ENCODE results near the gene PLA2G4D.
"Not testable (repeated sequence)": the region's sequence is repeated elsewhere in the genome, so short reads cannot be mapped to it uniquely, and the experiment has no call there.

PLA2G4D gene

DNA sequence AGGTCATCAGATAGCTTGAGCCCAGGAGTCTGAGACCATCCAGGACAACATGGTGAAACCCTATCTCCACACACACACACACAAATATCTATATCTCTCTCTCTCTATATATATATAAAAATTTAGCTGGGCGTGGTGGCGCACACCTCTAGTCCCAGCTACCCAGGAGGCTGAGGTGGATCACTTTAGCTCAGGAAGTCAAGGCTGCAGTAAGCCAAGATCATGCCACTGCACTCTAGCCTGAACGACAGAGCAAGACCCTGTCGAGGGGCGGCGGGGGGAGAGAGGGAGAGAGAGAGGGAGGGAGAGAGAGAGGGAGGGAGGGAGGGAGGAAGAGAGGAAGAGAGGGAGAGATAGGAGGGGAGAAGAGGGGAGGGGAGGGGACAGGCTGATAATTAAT is 34.1 kb upstream of the PLA2G4D start:
- DNase-seq (ENCODE audit: low spot score), result no peak

DNA sequence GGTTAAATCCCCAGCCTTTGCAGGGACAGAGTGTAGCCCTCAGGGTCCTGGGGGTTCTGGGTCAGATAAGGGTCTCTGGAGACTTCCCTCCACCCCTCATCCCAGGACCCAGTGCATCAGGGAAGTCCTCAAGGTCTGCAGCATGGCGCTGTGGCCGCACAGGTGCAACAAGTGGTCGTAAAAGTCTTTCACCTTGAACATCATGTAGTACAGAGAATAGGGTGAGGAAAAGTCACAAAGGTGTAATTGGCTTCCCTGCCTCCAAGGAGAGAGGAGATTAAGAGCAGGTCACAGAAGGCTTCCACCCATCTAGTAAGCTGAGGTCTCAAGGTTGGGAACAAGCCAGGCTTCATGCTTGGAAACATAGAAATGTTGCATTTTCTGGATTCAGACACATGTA is 29.2 kb upstream of the PLA2G4D start:
- no peak for DNase-seq (ENCODE audit: low spot score)

DNA sequence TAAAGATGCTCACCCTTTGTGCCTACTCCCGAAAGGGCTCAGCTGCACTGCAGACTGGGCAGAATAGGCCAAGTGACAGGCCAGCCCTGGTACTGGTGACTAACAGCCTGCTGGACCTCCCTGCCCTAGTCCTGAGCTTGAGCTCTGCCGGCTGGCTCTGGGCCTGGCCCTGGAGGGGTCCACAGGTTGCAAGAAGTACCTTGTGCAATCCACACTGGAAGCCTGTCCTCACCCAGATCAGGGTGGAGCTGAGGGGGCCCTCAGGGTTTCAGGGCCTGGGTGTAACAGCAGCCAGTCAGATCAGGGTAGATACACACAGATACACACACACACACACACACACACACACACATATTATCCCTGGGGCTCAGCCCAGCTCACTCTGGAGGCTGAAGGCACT is 27.3 kb upstream of the PLA2G4D start:
- DNase-seq (ENCODE audit: low spot score), result no peak

DNA sequence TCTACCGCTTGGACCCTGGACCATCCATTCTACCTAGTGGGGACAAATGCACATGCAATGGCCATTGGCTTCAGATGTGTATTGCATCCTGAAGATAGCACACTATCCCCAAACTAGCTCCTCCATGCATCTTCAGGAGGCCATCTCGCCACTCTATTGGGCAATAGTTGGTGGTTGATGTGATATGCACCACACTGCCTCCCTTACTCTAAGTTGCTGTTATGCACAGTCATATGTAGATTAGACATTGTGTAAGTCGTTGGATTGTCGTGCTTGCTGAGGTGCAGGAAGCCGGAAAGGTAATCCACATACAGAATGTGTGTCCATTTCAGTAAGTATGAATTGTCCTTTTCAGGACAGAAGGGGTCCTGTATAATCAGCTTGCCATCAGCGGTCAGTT is 26.7 kb upstream of the PLA2G4D start:
- DNase-seq (ENCODE audit: low spot score), result no peak

DNA sequence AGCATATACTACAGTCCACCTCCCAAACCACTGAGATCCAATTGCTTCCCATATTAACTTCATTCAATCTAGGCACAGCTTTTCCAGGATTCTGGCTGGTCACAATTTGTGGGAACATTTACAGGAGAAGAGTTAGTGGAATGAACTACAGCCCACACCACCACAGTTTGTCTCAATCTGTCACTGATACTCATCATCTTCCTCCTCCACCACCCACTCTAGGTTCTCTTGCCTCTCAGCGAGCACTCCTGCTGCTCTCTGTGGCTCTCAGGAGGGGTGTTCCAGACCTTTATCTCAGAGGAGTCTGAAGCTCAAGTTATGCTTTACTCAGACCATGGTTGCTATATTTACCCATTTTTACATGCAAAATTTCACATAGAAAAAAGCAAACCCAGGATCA is 25.9 kb upstream of the PLA2G4D start:
- no peak for DNase-seq (ENCODE audit: low spot score)

DNA sequence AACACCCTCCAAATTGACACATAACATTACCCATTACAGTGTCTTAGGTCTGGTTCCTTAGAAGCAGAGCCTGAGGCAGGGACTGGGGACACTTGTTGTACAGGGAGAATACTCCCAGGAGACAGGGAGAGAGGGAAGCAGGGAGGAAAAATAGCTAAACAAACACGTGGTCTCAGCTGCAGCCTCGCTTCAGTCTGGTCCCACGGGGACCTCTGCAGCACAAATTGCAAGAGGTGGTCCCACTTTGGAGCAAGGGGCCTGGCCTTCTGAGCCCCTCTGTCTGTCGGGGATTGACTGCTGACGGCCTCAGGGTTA is 25.0 kb upstream of the PLA2G4D start:
- DNase-seq (ENCODE audit: low spot score), result no peak

DNA sequence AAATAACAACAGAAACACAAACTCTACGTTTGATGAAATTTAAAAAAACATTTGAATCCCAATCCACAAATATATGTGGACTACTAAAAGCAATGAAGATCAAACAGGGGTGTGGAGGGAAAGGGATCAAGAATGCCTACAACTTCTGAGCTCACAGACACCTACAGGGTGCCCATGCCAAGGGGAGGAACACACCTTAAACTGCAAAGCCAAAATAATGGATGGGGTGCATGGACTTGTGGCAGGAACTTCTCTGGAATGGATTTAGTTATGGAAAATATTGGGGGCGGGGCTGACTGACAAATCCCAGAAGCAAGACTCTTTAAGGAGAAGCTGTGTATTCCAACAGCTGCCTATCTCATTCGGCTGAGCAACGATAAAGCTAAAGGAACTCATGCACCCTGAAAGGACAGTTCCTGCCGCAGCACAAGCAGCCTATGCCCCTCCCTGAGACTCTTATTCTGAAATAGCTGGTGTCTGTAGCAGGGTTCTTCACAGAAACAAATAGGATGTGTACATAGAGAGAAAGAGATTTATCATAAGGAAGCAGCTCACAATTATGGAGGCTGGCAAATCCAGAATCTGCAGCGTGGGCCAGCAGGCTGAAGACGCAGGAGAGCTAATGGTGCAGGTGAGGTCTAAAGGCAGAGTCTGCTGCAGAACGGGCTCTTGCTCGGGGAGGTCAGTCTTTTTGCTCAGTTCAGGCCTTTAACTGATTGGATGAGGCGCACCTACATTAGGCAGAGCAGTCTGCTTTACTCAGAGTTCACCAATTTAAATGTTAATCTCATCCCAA is 24.5 kb upstream of the PLA2G4D start:
- no peak for DNase-seq (ENCODE audit: low spot score)

DNA sequence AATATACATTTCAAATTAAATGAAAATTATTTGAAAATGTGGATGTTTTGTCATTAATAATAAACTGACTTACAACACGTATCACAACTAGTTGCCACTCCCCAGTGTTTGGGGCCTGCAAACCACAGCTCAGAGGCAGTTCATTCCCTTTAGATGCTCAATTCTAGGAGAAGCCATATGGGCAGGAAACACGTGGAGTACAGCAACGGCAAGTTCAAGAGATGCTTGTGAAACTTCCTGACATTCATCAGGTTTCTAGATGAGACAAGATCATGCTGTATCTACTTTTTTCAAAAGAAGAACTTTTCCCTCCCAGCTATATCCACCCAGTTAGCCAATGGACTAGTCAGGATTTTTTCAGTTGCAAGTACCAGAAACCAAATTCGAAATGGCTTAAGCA is 17.6 kb upstream of the PLA2G4D start:
- DNase-seq (ENCODE audit: low spot score), result no peak

DNA sequence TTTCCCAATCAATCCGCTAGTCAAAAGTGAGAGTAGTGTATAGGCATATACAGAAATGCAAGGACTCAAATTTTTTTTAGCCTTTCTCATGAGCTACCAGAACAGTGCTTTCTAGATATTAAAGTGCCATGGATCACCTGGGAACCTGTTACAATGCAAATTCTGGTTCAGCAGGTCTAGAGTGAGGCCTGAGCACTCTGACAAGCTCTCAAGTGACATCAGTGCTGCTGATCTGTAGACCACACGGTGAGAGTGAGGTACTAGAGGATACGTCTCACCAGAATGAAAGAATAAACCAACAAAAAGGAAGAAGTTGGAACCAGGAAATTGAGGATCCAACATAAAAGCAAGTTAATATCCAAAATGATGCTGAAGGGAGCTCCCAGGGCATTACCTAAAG is 16.0 kb upstream of the PLA2G4D start:
- DNase-seq (ENCODE audit: low spot score), result no peak

DNA sequence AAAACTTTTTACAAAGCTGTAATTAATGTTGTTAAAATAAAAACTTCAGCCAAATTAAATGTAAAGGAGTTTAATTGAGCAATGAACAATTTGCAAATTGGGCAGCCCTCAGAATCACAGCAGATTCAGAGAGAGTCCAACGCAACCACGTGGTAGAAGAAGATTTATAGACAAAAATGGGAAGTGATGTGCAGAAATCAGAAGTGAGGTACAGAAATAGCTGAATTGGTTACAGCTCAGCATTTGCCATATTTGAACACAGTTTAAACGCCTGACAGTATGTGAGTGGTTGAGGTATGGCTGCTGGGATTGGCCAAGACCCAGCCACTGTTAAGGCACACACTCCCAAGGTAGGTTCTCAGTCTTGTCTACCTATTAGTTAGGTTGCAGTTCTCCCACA is 14.4 kb upstream of the PLA2G4D start:
- no peak for DNase-seq (ENCODE audit: low spot score)

DNA sequence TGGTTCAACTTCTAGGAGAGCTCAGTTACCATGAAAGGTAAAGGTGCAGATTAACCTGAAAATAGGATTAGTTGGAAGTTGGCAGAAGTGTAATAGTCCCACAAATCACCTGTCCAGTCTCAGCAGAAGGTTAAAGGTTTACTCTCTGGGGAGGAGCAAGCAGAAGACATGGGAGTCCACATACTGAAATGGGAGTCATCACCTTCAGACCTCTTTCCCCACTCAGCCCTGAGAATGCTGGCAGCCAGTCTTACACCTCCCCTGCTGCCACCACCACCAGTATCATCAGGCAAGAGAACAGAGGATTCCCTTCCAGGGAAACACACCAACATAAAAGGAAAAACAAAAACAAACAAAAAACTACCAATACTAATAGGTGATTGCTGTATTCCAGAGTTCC is 13.8 kb upstream of the PLA2G4D start:
- no peak for DNase-seq (ENCODE audit: low spot score)

DNA sequence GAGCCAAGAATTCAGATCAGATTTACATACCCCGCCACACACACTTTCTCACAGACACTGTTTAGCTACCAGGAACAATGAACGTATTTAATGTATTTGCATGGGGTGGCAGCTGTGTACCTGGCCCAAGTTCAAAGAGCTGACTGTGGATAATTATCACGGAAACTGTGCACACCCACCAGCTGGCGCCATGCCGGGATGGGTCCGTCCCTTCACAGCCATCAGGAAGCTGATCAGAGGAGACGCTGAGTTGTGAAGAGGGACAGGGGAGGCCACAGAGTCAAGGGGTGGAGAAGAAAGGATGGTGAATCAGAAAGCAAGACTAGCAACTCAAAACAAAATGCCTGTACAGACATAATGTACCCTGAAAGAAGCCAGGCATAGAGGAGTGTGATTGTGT is 13.1 kb upstream of the PLA2G4D start:
- DNase-seq (ENCODE audit: low spot score), result no peak

DNA sequence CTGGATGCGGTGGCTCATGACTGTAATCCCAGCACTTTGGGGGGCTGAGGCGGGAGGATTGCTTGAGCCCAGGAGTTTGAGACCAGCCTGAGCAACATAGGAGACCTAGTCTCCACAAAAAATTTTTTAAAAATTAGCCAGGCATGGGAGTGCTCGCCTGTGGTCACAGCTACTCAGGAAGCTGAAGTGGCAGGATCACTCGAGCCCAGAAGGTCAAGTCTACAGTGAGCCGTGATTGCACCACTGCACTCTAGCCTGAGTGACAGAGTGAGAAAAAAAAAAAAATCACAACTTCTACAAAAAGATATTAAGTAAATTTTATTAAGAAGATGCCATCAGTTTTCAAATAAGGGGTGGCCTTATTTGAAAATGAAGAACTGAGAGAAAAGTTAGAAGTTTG is 11.9 kb upstream of the PLA2G4D start:
- no peak for DNase-seq (ENCODE audit: low spot score)

DNA sequence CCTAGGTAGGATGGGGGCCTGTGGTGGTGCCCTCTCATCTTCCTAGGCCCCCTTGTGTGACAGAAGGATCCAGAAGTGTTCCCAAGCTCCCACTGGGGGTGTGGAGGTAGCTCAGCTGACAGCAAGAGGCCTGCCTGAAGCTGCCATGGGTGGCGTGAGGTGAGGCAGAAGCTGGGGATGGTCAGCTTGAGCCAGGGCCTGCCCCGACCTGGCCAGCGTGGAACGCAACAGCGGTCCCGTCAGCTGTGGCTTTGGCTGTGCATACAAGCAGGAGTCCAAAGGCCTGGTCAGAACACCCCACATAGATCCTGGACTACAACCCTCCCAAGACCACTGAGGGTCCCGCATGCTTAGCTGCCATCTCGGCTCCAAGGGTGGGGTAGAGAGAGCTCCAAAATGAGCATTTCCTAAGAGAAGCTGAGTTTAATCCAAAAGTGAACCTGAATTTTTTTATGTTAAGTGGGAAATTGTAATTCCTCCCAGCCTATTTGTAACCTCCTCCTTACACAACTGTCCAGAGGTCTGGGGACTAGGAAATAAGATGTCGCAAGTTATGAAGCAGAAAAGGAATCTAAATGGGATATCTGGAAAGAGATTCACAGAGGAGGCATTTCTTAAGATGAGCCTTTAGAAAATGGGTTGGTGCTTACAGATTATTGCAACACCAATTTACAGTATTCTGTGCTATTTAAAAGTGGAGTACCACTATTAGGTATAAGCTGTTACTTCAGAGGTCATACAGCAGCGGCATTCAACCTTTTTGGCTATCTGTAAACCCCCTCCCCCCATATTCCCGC is 9.9 kb upstream of the PLA2G4D start:
- DNase-seq (ENCODE audit: low spot score), result no peak

DNA sequence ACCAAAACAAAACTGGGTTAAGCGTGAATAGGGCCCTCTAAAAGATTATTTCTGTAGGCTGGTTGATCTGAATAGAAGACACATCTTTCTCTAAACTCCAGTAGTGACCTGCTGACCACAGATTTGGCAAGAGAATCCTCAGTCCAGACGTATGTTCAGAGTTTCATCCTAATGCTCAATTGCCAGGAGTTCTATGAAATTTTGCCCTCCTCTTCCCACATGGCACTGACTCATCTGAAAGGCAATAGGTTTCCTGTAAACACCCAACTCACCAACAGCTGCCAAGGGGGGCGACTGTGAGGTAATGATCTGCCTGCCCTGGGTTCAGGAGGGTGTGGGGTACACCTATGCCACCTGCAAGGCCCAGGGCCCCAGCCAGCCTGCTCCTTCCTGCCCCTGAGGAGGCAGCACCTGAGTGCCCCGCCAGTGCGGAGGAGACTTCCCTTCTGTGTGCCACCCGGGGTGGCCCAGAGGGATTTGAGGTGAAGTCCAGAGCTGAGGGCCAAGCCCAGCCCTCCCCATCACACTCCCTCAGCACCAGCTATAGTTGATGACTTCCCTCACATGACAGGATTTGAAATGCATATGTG is 8.4 kb upstream of the PLA2G4D start:
- DNase-seq (ENCODE audit: low spot score), result no peak

DNA sequence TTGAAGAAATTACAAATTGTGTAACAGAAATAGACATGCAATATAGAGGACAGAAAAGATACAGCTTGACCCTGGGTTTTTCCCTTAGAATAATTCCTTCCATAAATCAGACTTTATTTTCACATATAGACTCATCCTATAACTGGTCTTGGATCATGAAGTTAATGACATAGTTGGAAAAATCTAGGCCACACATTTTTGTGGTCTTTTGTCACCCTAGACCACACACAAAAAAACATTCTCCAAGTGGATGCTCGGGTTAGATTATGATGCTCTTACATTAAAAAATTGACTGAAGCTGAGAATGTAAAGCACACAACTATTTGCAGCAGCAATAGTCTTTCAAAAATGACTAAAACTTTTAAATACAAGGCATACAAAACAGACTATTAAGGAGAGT is 7.5 kb upstream of the PLA2G4D start:
- DNase-seq (ENCODE audit: low spot score), result no peak

DNA sequence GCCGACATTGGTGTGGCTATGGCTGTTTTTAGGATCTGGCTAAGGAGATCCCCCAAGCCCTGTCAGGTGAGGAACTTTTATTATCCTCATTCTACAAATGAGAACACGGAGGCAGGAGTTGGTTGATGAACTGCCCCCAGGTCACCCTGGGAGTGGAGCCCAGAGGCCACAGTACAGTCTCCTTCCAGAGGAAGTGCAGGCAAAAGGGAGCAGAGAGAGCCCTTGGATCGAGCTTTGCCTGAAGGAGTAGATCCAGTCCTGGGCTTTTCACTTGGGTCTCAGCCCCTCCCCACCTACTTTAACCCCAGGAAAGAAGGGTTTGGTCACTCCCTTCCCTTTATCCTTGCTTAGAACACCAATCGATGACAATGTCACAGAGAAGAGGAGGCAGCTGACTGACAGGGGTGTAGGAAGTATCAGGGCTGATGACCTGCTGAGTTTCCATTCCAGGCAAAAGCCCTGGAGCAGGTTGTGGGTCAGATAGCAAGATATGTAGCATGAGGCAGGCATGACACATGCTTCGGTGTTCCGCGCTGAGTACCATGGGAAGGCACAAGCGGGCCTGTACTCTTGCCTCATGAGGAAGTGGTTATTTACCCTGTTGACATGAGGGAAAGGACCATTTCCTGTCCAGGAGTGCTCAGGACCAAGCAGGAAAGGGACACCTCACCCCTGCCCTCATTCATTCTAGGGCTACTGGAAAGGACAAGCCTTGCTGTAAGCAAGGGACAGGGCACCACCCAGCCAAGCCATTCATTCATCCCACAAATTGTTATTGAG is 5.8 kb upstream of the PLA2G4D start:
- DNase-seq (ENCODE audit: low spot score), result no peak

DNA sequence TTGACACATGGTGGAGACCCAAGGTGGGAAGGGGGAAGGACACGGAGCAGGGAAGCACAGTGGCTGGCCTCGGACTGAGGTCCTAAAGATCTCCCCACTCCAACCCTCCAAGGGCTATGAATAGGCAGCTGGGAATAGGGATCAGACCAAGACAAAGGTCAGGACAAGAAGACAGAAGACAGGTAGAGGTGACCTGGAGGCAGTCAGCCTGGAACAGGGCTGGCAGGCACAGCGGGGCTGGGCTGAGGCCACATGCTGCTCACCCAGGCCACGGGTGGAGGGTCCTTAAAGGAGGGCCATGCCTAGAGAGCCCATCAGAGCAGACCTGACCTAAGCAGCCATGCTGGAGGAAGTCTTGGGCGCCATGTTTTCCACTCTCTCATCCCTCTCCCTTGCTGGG is 2.7 kb upstream of the PLA2G4D start:
- no peak for DNase-seq (ENCODE audit: low spot score)

DNA sequence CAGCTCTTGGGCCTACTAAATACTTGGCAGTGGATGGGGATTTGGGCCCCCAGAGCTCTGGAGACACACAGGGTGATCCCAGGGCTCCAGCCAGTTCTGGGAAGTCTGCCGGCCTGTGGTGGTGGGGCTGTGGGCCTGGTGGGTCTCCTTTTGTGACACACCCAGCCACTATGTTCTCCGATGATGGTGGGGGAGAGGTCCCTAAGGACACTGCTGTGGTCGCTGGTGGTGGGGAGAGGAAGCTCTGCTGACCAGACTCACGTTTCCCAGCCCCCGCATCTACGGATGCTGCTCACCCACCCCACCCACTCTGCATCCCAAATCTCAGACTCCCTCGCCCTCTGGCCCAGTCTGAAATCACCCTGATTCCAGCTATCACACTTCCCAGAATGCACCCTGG is 396 bp downstream of the PLA2G4D start:
- no peak for DNase-seq (ENCODE audit: low spot score)

DNA sequence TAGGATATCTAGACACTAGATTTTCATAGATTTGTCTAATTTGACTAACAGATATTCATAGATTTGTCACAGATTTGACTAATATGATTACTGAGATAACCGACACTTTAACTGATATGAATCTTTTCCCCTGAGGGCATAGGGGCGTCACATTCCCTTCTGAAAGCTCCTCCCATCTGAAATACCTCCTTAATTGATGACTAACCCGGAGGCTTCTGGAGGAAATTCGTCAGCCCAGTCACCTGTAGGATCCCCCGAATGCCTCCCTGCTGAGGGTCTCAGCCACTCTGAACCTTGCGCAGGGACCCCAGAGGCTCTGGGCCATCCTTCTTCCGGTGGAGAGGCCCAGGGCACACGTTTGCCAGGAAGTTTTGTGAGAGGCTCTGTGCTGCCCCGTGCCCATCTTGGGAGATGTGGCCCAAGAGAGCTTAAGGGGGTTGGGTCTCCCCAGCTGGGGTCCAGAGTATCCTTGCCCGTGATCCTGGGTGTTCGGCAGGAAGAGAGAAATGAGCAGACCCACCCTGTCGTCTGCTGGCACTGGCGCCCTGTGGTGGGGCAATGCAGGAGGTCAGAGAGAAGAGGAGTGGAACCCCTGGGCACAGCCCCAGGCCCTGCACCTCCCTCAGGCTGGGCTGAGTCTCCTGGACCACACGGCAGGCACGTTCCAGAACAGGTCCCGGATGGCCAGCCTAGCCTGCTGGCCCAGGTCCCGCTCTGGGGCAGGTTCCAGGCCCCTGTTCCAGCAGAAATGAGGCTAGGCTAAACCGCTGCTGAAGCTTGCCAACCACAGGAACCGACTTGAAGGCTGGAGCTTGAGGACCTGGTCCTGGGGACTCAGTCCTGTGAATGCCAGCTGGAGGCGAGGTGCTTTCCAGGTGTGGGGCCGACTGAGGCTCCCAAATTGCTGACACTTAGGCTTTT is 1.7 kb downstream of the PLA2G4D start:
- DNase-seq (ENCODE audit: low spot score), result no peak

DNA sequence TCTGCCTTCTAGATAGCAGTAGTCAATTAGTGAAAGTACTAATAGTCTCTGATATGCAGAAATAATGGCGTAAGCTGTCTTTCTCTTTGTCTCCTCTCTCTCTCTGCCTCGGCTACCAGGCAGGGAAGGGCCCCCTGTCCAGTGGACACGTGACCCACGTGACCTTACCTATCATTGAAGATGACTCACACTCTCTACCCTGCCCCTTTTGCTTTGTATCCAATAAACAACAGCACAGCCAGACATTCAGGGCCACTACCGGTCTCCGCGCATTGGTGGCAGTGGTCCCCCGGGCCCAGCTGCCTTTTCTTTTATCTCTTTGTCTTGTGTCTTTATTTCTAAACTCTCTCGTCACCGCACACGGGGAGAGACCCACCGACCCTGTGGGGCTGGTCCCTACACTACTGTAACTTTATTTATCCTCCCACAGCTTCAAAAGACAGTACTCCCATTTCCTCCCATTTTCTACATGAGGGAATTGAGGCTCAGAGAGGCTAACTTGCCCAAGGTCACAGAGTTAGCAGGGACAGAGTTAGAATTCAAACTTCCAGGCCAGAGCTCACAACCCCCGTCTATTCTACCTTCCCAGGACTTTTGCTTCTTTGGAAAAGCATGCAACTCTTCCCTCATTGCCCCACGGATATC is 2.5 kb downstream of the PLA2G4D start:
- DNase-seq (ENCODE audit: low spot score), result not testable (repeated sequence)
